Hepatocyte (in vitro differentiated cells): Measurements from ENCODE around the gene INTS11. TPM values are rescaled to one million over a fixed set of nuclear protein-coding genes. Genes with fewer than 3 reads are reported as not detected.

ENCODE experiments used
- DNase-seq: peaks from one replicate; pipeline ENCODE4 v3.0.0-alpha.2; 2016; ENCODE audit warnings: low spot score
- H2AFZ ChIP-seq: fragments of 200-600 bp; sonication (generic); 2 replicates; pipeline ENCODE4 v1.6.0; 2016; ENCODE audit warnings: antibody characterized with exemption, mild to moderate bottlenecking
- H3K27ac ChIP-seq: fragments of 200-600 bp; sonication (generic); 2 replicates; pipeline ENCODE4 v1.5.1; 2016; ENCODE audit warnings: mild to moderate bottlenecking
- H3K27me3 ChIP-seq: fragments of 200-600 bp; sonication (generic); 2 replicates; pipeline ENCODE4 v1.6.1; 2016
- H3K36me3 ChIP-seq: fragments of 200-600 bp; sonication (generic); replicated peaks from 2 replicates; pipeline ENCODE4 v1.5.1; 2016; ENCODE audit warnings: low read depth; ENCODE audit not compliant: insufficient read depth
- H3K4me1 ChIP-seq: fragments of 200-600 bp; sonication (generic); 2 replicates; pipeline ENCODE4 v1.5.1; 2016; ENCODE audit warnings: mild to moderate bottlenecking, moderate library complexity; ENCODE audit not compliant: insufficient read depth
- H3K4me2 ChIP-seq: fragments of 200-600 bp; sonication (generic); 2 replicates; pipeline ENCODE4 v1.6.0; 2016
- H3K4me3 ChIP-seq: fragments of 200-600 bp; sonication (generic); 2 replicates; pipeline ENCODE4 v1.5.1; 2016; ENCODE audit warnings: mild to moderate bottlenecking
- H3K79me2 ChIP-seq: fragments of 200-600 bp; sonication (generic); 2 replicates; pipeline ENCODE4 v1.6.0; 2017; ENCODE audit warnings: mild to moderate bottlenecking
- H3K9me2 ChIP-seq: fragments of 200-600 bp; sonication (generic); replicated peaks from 2 replicates; pipeline ENCODE4 v1.6.0; 2017; ENCODE audit warnings: mild to moderate bottlenecking; ENCODE audit not compliant: insufficient read depth
- H3K9me3 ChIP-seq: fragments of 200-600 bp; sonication (generic); 2 replicates; pipeline ENCODE4 v1.5.1; 2016; ENCODE audit warnings: low read depth, mild to moderate bottlenecking
- H4K20me1 ChIP-seq: fragments of 200-600 bp; sonication (generic); 2 replicates; pipeline ENCODE4 v1.6.0; 2016; ENCODE audit warnings: mild to moderate bottlenecking; ENCODE audit not compliant: insufficient read depth, poor library complexity, severe bottlenecking
- EZH2 ChIP-seq: fragments of 200-600 bp; sonication (generic); IDR thresholded peaks from 2 replicates; pipeline ENCODE4 v1.6.1; 2016; ENCODE audit warnings: antibody characterized with exemption, mild to moderate bottlenecking, borderline replicate concordance
- EZH2phosphoT487 ChIP-seq: fragments of 200-600 bp; sonication (generic); IDR thresholded peaks from one replicate; pipeline ENCODE4 v1.6.1; 2018; ENCODE audit warnings: antibody characterized with exemption, mild to moderate bottlenecking, low read depth, moderate library complexity; ENCODE audit not compliant: unreplicated experiment, severe bottlenecking
- WGBS: methylation state at CpG from one replicate; pipeline ENCODE4 v1.1.6; 2016; ENCODE audit warnings: low lambda C conversion rate; ENCODE audit errors: missing lambda C conversion rate; 5-methylcytosine and 5-hydroxymethylcytosine counted together
- polyA plus RNA-seq: library from polyadenylated mRNA; unstranded; fragments of >200 nt; fragmentation: Nextera tagmentation; extraction: Ambion mirVana; gene quantifications from 2 replicates; pipeline ENCODE4 v1.2.1, GENCODE V29; 2016
- total RNA-seq: library from RNA; depleted of rRNA; stranded (reverse); fragments of >200 nt; gene quantifications from 2 replicates; pipeline ENCODE4 v1.2.3, GENCODE V29; 2014
- TF ChIP-seq, protein P1 (sequence below): fragments of 200-600 bp; sonication (generic); IDR thresholded peaks from 2 replicates; pipeline ENCODE4 v1.5.1; 2016; ENCODE audit warnings: antibody characterized with exemption, mild to moderate bottlenecking; ENCODE audit not compliant: poor library complexity

Gene INTS11
- total and polyA plus RNA-seq, 2 experiments from 2014 or later: 80.4 to 80.6 TPM

DNA sequence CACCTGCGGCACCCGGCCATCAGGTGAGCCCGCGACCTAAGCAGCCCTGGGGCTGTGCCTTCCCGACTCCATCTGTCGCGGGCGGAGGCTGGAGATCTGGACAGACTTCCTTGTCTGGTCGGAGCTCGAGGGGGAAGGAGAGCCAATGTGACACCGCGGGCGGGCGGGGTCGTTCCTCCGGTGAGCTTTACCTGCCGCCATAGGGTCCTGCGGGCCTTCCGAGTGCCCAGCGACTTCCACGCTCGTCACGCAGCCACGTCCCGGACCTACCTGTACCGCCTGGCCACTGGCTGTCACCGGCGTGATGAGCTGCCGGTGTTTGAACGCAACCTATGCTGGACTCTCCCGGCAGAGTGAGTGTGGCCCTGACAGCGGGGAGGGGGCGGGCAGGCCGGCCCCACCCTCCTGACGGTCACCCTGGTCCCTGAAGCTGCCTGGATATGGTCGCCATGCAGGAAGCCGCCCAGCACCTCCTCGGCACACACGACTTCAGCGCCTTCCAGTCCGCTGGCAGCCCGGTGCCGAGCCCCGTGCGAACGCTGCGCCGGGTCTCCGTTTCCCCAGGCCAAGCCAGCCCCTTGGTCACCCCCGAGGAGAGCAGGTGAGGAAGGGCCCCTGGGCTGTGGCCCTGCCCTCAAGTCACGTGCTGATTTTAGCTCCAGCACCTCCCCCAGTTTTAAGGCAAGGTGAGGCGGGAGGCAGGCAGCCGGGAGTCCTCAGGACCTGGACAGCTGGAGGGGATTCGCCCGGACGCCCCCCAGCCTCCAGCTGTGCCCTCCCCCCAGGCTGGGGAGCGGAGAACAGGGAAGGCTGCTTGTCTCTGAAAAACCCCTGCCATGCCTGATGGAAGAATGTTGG is 15.0 kb downstream of the INTS11 start:
- TF ChIP-seq, protein P1, sequence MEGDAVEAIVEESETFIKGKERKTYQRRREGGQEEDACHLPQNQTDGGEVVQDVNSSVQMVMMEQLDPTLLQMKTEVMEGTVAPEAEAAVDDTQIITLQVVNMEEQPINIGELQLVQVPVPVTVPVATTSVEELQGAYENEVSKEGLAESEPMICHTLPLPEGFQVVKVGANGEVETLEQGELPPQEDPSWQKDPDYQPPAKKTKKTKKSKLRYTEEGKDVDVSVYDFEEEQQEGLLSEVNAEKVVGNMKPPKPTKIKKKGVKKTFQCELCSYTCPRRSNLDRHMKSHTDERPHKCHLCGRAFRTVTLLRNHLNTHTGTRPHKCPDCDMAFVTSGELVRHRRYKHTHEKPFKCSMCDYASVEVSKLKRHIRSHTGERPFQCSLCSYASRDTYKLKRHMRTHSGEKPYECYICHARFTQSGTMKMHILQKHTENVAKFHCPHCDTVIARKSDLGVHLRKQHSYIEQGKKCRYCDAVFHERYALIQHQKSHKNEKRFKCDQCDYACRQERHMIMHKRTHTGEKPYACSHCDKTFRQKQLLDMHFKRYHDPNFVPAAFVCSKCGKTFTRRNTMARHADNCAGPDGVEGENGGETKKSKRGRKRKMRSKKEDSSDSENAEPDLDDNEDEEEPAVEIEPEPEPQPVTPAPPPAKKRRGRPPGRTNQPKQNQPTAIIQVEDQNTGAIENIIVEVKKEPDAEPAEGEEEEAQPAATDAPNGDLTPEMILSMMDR: no peak
- Histone ChIP-seq H3K4me2 (peak overlapping the region; percentile 91), H3K9me3 (no peaks in the 10 kb centered on the region), H3K27ac (peak overlapping the region; percentile 87), H3K4me3 (peak overlapping the region; percentile 98), H2AFZ (peak overlapping the region; percentile 9), H4K20me1 (peaks cover 15% of the 10 kb centered on the region), H3K27me3 (no peaks in the 10 kb centered on the region), H3K36me3 (no peaks in the 10 kb centered on the region), H3K79me2 (peaks cover 47% of the 10 kb centered on the region), H3K9me2 (no peaks in the 10 kb centered on the region), H3K4me1 (peaks cover 34% of the 10 kb centered on the region)
- peak; percentile 53 for DNase-seq
- whole genome bisulfite sequencing: 29% methylated on average over 55 of the region's 57 CpGs

DNA sequence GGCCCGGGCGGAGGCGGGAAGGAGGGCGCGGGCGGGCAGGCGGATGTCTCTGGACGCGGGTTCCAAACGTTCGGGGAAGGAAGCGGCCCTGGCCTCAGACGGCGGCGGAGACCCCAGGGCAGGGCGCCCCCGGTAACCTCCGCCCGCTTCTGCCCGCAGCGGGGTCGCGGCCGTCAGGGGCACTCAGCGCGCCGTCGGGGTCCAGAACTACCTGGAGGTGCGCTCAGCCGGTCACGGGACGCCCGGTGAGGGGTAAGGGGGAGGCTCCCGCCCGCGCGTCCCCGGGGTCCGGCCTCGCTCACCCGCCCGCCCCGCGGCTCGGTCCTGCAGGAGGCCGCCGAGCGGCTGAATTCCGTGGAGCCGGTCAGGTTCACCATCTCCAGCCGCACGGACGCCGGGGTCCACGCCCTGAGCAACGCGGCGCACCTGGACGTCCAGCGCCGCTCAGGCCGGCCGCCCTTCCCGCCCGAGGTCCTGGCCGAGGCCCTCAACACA is 15.7 kb downstream of the INTS11 start:
- no peaks in the 10 kb centered on the region for H3K36me3 ChIP-seq
- peaks cover 21% of the 10 kb centered on the region for H4K20me1 ChIP-seq
- no peaks in the 10 kb centered on the region for H3K9me2 ChIP-seq
- DNase-seq: peak; percentile 54
- H2AFZ ChIP-seq: peak overlapping the region; percentile 9
- H3K27ac ChIP-seq: peak overlapping the region; percentile 87
- peaks cover 41% of the 10 kb centered on the region for H3K4me1 ChIP-seq
- TF ChIP-seq EZH2 (no peak), EZH2phosphoT487 (no peak)
- H3K9me3 ChIP-seq: no peaks in the 10 kb centered on the region
- peak overlapping the region; percentile 98 for H3K4me3 ChIP-seq
- peak overlapping the region; percentile 91 for H3K4me2 ChIP-seq
- under 1% methylated on average over 29 of the region's 66 CpGs for WGBS
- H3K27me3 ChIP-seq: no peaks in the 10 kb centered on the region
- peaks cover 54% of the 10 kb centered on the region for H3K79me2 ChIP-seq

DNA sequence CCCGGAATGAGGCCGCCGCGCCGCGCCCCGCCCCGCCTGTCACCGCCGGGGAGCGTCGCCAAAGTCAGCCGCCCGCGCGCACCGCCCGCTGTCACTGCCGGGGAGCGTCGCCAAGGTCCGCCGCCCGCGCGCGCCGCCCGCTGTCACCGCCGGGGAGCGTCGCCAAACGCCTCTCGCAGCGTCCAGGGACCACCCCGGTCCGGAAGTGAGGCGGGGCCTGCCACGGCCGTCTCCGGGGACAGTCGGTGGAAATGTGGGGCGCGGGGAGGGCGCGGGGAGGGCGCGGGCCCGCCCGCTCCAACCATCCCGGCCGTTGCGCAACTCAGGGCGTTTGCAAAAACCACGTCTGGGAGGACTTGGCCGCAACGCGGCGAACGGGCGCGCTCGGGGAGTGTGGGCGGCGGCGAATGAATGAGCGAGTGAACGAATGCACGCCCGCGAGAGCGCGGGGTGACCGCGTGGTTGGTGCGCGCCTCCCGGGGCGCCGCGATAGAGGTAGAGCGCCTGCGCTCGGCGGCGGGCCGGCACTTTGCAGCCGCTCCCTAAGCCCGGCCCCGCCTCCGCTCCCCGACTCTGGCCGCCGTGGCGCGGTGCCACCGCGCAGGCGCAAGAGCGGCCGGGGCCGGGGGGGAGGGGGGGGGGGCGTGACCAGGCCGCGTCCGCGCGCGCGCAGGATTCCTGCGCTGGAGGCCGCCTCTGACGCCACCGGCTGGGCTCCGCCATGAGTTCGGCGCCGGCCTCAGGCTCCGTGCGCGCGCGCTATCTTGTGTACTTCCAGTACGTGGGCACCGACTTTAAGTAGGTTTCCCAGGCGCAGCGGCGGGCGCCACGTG is 16.3 kb downstream of the INTS11 start, which contains the start of the genes ACAP3 and PUSL1:
Gene ACAP3 (minus strand): TSS at position 8 of the 833 bp plus-strand sequence. CDS start 115 bp downstream, outside the sequence.
Gene PUSL1 (plus strand): TSS at position 675 of the 833 bp plus-strand sequence. CDS start 47 bp downstream, at position 722.
- H3K4me1 ChIP-seq: peaks cover 41% of the 10 kb centered on the region

More for the DNA sequence above, 16.3 kb downstream of the INTS11 start, which contains the start of the genes ACAP3 and PUSL1:
- Histone ChIP-seq H3K4me3 (peak within 1 kb of the TSS; percentile 98), H3K9me2 (no peaks in the 10 kb centered on the region), H3K9me3 (no peaks in the 10 kb centered on the region), H3K27me3 (no peaks in the 10 kb centered on the region), H4K20me1 (peaks cover 23% of the 10 kb centered on the region), H2AFZ (peak within 1 kb of the TSS; percentile 64), H3K27ac (peak within 1 kb of the TSS; percentile 93), H3K4me2 (peak within 1 kb of the TSS; percentile 99), H3K79me2 (peaks cover 59% of the 10 kb centered on the region), H3K36me3 (no peaks in the 10 kb centered on the region)
- DNase-seq: peak; percentile 97
- 2% methylated on average over 69 of the region's 131 CpGs for WGBS
- TF ChIP-seq, protein P1: no peak
- no peak for TF ChIP-seq EZH2
